HepG2 (cell line): ENCODE results near the gene SIN3A. TPM values are rescaled to one million over a fixed set of nuclear protein-coding genes. Genes with fewer than 3 reads are reported as not detected.

Experiments used
- JUND ChIP-seq: sonication (generic); formaldehyde crosslinking; IDR thresholded peaks from 2 replicates; pipeline ENCODE4 v1.8.0; 2022; ENCODE audit warnings: mild to moderate bottlenecking, missing genetic modification reagents
- MEF2D ChIP-seq: sonication (generic); formaldehyde crosslinking; IDR thresholded peaks from 2 replicates; pipeline ENCODE4 v1.5.1; 2020; ENCODE audit warnings: mild to moderate bottlenecking, missing genetic modification reagents
- RBM39 ChIP-seq: fragments of 200-400 bp; formaldehyde crosslinking; IDR thresholded peaks from one replicate; pipeline ENCODE4 v1.6.1; 2018; ENCODE audit warnings: antibody characterized with exemption, mild to moderate bottlenecking, low read depth, low read length; ENCODE audit not compliant: poor library complexity, severe bottlenecking
- RXRB ChIP-seq: IDR thresholded peaks from 2 replicates; pipeline ENCODE4 v1.6.1; 2016; ENCODE audit warnings: borderline replicate concordance, missing genetic modification reagents, missing compliant biosample characterization
- SRSF4 ChIP-seq: fragments of 200-400 bp; formaldehyde crosslinking; IDR thresholded peaks from one replicate; pipeline ENCODE4 v1.6.1; 2018; ENCODE audit warnings: mild to moderate bottlenecking, low read depth, low read length, moderate library complexity; ENCODE audit not compliant: poor library complexity, severe bottlenecking
- YEATS4 ChIP-seq: sonication (generic); formaldehyde crosslinking; IDR thresholded peaks from 2 replicates; pipeline ENCODE4 v1.4.0; 2020; ENCODE audit warnings: missing genetic modification reagents, borderline replicate concordance
- ZFP62 ChIP-seq: sonication (generic); formaldehyde crosslinking; IDR thresholded peaks from 2 replicates; pipeline ENCODE4 v1.4.0; 2020; ENCODE audit warnings: missing genetic modification reagents
- ZNF136 ChIP-seq: sonication (generic); formaldehyde crosslinking; IDR thresholded peaks from 2 replicates; pipeline ENCODE4 v1.8.1; 2022; ENCODE audit warnings: low read depth, mild to moderate bottlenecking, moderate library complexity, missing genetic modification reagents
- ZNF33B ChIP-seq: sonication (generic); formaldehyde crosslinking; IDR thresholded peaks from 2 replicates; pipeline ENCODE4 v1.5.1; 2020; ENCODE audit warnings: mild to moderate bottlenecking, missing genetic modification reagents
- ZNF615 ChIP-seq: sonication (generic); formaldehyde crosslinking; IDR thresholded peaks from 2 replicates; pipeline ENCODE4 v1.5.0; 2020; ENCODE audit warnings: mild to moderate bottlenecking, missing genetic modification reagents, borderline replicate concordance
- ZNF746 ChIP-seq: sonication (generic); formaldehyde crosslinking; IDR thresholded peaks from 2 replicates; pipeline ENCODE4 v1.8.0; 2022; ENCODE audit warnings: mild to moderate bottlenecking, missing genetic modification reagents
- ZSCAN9 ChIP-seq: IDR thresholded peaks from 2 replicates; pipeline ENCODE4 v1.6.1; 2016; ENCODE audit warnings: borderline replicate concordance
- polyA plus RNA-seq, 8 experiments: library from polyadenylated mRNA; depleted of rRNA in 3 of 8; stranded (reverse) in 7 of 8; unstranded in 1 of 8; fragments of >200 nt; fragmentation: Illumina TruSeq in 4 of 8; extraction: Trizol in 4 of 8; gene quantifications; 2 replicates each; pipeline versions ENCODE4 v1.2.1 to v1.2.3, GENCODE V29; 2011 to 2016; ENCODE audit warnings: low read depth in 4 of 8, missing spikeins in 1 of 8, mixed read lengths in 1 of 8; ENCODE audit not compliant: insufficient read depth in 1 of 8
- total RNA-seq, 5 experiments: library from RNA; depleted of rRNA; stranded (reverse); fragments of >200 nt; fragmentation: Illumina TruSeq; extraction: Trizol; gene quantifications; 2 replicates each; pipeline ENCODE4 v1.2.3, GENCODE V29; 2016; ENCODE audit warnings: low read depth in 1 of 5
- TF ChIP-seq, protein P1 (sequence below): sonication (generic); formaldehyde crosslinking; IDR thresholded peaks from 2 replicates; pipeline ENCODE4 v1.4.0; 2020; ENCODE audit warnings: missing genetic modification reagents
- TF ChIP-seq, protein P2 (sequence below): sonication (generic); formaldehyde crosslinking; IDR thresholded peaks from 2 replicates; pipeline ENCODE4 v1.5.1; 2020; ENCODE audit warnings: mild to moderate bottlenecking, missing genetic modification reagents, moderate library complexity
- TF ChIP-seq, protein P3 (sequence below): sonication (generic); formaldehyde crosslinking; IDR thresholded peaks from one replicate; pipeline ENCODE4 v1.5.1; 2020; ENCODE audit warnings: mild to moderate bottlenecking, missing genetic modification reagents; ENCODE audit errors: not compliant biosample characterization

The SIN3A gene
- total and polyA plus RNA-seq, 2 of the 13 experiments (the other 11 are each of a cell fraction or from before 2014, with no cell fraction given), result 16.1 to 28.1 TPM

DNA sequence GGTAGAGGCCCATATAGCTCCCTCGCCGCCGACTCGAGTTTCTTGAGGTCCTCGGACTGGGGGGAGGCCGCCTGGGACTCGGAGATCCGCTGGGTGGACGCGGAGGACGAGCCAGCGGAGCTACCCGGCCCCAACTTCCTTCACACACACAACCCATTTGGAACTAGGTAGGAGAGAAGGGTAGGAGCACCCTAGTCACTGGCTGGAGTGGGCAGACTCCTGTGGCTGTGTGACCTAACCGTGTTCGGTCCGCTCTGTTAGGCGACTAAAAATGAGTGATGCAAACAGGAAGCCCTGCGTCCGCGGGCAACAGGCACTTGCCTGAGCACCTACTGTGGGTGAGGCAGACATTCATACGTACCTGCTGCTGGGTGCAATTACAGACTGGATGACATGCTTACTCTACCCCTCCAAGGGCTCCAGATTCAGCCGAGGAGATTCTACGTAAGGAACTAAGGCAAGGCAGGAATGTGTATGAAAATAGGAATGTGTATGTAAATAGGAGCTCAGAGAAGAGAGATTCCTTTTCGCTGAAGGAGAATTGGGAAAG is 4.6 kb upstream of the SIN3A start (continued):
- TF ChIP-seq, protein P1, sequence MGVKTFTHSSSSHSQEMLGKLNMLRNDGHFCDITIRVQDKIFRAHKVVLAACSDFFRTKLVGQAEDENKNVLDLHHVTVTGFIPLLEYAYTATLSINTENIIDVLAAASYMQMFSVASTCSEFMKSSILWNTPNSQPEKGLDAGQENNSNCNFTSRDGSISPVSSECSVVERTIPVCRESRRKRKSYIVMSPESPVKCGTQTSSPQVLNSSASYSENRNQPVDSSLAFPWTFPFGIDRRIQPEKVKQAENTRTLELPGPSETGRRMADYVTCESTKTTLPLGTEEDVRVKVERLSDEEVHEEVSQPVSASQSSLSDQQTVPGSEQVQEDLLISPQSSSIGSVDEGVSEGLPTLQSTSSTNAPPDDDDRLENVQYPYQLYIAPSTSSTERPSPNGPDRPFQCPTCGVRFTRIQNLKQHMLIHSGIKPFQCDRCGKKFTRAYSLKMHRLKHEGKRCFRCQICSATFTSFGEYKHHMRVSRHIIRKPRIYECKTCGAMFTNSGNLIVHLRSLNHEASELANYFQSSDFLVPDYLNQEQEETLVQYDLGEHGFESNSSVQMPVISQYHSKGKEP, result no peak
- no peak for TF ChIP-seq ZSCAN9 (CRISPR knock-in tag)
- no peak for TF ChIP-seq ZNF136
- TF ChIP-seq RBM39, result peak; percentile 22
- TF ChIP-seq, protein P2, sequence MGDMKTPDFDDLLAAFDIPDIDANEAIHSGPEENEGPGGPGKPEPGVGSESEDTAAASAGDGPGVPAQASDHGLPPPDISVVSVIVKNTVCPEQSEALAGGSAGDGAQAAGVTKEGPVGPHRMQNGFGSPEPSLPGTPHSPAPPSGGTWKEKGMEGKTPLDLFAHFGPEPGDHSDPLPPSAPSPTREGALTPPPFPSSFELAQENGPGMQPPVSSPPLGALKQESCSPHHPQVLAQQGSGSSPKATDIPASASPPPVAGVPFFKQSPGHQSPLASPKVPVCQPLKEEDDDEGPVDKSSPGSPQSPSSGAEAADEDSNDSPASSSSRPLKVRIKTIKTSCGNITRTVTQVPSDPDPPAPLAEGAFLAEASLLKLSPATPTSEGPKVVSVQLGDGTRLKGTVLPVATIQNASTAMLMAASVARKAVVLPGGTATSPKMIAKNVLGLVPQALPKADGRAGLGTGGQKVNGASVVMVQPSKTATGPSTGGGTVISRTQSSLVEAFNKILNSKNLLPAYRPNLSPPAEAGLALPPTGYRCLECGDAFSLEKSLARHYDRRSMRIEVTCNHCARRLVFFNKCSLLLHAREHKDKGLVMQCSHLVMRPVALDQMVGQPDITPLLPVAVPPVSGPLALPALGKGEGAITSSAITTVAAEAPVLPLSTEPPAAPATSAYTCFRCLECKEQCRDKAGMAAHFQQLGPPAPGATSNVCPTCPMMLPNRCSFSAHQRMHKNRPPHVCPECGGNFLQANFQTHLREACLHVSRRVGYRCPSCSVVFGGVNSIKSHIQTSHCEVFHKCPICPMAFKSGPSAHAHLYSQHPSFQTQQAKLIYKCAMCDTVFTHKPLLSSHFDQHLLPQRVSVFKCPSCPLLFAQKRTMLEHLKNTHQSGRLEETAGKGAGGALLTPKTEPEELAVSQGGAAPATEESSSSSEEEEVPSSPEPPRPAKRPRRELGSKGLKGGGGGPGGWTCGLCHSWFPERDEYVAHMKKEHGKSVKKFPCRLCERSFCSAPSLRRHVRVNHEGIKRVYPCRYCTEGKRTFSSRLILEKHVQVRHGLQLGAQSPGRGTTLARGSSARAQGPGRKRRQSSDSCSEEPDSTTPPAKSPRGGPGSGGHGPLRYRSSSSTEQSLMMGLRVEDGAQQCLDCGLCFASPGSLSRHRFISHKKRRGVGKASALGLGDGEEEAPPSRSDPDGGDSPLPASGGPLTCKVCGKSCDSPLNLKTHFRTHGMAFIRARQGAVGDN, result peak; percentile 38; the same call in 1 of the 2 replicates
- no peak for TF ChIP-seq RXRB
- peak; percentile 48; the same call in 1 of the 2 replicates for TF ChIP-seq ZNF746 (CRISPR knock-in tag)
- TF ChIP-seq SRSF4, result no peak
- TF ChIP-seq ZNF615 (CRISPR knock-in tag), result 0 out of 2 replicates have a peak, but pooled peaks have one; percentile 64
- no peak for TF ChIP-seq ZNF33B (CRISPR knock-in tag)
- TF ChIP-seq YEATS4, result 0 out of 2 replicates have a peak, but pooled peaks have one; percentile 21
- TF ChIP-seq, protein P3, sequence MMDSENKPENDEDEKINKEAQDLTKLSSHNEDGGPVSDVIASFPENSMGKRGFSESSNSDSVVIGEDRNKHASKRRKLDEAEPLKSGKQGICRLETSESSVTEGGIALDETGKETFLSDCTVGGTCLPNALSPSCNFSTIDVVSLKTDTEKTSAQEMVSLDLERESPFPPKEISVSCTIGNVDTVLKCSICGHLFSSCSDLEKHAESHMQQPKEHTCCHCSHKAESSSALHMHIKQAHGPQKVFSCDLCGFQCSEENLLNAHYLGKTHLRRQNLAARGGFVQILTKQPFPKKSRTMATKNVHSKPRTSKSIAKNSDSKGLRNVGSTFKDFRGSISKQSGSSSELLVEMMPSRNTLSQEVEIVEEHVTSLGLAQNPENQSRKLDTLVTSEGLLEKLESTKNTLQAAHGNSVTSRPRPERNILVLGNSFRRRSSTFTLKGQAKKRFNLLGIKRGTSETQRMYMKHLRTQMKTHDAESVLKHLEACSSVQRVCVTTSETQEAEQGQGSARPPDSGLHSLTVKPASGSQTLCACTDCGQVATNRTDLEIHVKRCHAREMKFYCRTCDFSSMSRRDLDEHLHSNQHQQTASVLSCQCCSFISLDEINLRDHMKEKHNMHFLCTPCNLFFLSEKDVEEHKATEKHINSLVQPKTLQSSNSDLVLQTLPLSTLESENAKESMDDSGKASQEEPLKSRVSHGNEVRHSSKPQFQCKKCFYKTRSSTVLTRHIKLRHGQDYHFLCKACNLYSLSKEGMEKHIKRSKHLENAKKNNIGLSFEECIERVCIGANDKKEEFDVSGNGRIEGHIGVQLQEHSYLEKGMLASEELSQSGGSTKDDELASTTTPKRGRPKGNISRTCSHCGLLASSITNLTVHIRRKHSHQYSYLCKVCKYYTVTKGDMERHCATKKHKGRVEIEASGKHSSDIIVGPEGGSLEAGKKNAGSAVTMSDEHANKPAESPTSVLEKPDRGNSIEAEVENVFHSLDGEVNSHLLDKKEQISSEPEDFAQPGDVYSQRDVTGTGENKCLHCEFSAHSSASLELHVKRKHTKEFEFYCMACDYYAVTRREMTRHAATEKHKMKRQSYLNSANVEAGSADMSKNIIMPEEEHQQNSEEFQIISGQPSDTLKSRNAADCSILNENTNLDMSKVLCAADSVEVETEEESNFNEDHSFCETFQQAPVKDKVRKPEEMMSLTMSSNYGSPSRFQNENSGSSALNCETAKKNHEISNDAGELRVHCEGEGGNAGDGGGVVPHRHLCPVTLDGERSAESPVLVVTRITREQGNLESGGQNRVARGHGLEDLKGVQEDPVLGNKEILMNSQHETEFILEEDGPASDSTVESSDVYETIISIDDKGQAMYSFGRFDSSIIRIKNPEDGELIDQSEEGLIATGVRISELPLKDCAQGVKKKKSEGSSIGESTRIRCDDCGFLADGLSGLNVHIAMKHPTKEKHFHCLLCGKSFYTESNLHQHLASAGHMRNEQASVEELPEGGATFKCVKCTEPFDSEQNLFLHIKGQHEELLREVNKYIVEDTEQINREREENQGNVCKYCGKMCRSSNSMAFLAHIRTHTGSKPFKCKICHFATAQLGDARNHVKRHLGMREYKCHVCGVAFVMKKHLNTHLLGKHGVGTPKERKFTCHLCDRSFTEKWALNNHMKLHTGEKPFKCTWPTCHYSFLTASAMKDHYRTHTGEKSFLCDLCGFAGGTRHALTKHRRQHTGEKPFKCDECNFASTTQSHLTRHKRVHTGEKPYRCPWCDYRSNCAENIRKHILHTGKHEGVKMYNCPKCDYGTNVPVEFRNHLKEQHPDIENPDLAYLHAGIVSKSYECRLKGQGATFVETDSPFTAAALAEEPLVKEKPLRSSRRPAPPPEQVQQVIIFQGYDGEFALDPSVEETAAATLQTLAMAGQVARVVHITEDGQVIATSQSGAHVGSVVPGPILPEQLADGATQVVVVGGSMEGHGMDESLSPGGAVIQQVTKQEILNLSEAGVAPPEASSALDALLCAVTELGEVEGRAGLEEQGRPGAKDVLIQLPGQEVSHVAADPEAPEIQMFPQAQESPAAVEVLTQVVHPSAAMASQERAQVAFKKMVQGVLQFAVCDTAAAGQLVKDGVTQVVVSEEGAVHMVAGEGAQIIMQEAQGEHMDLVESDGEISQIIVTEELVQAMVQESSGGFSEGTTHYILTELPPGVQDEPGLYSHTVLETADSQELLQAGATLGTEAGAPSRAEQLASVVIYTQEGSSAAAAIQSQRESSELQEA, result no peak
- TF ChIP-seq MEF2D (CRISPR knock-in tag), result peak; percentile 19; the same call in 1 of the 2 replicates
- TF ChIP-seq JUND, result no peak
- no peak for TF ChIP-seq ZFP62
